NCI-H774 (cell line): ENCODE data around the gene ACTR3.

Experiments
- DNase-seq: peaks from one replicate; lab custom pipeline; 2025; lab: John Stamatoyannopoulos, UW

Gene ACTR3

DNA sequence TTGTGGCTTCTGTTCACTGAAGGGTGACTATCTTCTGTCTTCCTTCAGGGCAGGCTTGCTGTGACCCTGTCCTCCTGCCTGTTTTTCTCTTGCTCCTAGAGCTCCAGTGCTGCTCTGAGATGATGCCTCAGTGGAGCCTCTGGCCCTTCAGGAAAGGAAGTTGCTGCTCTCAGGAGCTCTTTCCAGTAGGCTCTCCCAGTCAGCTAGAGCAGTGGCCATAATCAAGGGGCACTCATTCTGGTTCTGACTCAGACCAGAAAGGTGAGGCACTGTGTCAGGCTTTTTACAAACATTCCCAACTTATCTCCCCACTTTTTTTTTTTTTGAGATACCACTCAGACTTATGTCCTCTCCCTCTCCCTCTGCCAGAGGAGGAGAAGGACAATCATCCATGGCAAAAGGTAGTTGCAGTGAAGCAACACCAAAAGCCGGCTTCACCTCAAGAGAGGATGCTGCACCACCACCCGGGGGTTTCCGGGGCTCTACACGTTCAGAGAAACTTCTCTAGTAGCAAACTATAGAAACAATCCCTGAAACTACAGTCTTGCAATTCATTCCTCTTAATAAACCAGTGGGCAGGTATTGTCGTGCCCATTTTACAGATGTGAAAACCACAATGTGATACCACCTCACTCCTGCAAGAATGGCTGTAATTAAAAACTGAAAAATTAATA, 115.4 kb downstream of the ACTR3 start:
- no peak for DNase-seq

DNA sequence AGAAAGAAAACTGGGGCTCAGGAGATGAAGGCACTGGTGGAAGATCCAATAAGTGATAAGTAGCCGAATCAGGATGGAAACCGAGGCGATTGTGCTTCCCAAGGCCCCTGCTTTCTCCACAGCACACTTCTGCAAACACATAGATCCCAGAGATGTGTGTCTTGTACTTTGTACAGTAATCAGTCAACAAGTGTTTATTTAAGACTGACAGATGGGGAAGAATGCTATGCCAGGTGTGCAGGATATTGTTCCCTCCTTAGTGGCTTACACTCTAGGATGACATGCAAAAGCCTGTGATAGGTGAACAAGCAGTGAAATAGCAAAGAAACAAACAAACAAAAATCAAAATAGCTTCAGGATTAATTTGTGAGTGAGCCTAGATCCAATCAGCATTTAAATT, 116.6 kb downstream of the ACTR3 start:
- peak; percentile 40 for DNase-seq

DNA sequence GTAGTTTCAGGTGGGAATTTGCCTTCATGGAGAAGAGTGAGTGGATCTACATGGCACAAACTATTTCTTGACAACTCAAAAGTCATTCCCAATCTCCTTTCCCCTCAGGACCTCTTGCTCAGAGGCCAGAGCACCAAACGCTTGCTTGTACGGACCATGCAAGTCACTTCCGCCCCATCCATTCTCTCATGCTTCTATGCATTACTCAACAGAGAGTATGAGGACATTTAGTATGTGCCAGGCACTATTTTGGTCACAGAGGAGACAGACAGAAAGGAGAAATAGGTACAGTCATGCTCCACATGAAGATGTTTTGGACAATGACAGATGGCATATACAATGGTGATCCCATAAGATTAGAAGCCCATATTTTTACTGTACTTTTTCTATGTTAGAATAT, 117.5 kb downstream of the ACTR3 start:
- no peak for DNase-seq

DNA sequence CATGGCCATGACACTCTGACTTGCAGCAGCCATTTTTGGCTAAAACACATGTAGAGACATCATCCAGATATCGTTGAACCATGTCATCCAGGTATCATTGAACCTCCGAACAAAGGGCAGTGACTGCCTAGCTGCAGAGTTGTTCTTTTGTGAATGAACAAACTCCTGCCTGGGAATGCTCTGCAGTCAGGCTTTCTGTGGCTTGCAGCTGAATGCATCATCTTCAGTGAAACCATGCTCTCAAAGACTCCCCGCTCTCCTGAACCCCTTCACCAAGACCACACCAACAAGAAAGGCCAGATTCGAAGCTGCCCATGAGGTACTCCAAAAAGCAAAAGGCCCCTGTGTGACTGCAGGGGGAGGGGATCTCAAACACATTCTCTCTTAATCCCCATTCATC, 118.8 kb downstream of the ACTR3 start:
- no peak for DNase-seq

DNA sequence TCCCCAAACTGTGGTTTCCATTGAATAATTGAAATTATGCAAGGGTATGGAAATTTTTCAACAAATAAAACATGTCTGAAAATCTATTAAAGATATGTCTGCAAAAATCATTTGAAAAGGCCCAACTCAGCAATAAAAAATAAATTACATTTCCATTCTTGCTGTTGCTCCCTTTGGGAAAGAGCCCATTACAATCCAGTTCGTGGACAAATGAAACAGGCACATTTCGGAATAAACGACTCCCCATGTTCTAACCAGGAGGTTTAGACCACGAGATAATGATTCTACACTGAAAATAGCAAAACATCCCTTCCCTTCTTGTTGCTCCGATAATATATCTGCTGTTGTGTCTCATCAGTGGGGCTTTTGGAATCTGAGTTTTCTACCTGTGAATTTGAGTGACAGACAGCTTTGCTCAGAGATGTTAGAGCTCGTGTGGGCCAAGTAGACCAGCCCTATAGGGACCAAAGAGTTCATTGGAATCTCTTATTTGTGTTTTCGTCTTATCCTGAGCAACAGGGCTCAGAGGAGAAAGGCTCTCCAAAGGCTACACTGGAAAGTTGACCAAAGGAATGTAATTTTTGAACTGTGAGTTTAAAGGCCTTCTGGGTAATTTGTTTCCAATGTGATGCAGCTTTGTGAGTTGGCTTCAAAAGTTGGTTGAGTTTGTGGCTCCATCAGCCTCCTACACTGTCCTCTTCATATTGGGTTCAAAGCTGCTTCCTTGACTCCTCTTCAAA, 119.5 kb downstream of the ACTR3 start:
- DNase-seq = no peak

DNA sequence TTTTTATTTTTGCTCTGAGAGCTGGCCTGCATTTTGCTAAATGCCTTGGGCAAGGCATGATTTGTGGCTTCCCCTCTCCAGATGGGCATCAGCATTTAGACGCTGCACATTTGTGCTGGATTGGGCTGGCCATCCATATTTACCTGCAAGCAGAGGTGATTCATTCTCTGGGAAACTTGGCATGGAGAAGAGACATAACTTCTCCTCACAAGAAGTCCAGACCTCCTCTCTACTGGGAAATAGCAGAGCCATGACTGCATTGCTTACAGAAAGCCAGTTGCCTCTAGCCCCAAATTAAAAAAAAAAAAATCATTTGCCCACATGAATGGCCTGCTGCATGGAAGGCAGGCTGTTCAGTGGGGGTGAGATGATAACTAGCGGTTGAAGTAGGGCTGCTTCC, 120.1 kb downstream of the ACTR3 start:
- no peak for DNase-seq

DNA sequence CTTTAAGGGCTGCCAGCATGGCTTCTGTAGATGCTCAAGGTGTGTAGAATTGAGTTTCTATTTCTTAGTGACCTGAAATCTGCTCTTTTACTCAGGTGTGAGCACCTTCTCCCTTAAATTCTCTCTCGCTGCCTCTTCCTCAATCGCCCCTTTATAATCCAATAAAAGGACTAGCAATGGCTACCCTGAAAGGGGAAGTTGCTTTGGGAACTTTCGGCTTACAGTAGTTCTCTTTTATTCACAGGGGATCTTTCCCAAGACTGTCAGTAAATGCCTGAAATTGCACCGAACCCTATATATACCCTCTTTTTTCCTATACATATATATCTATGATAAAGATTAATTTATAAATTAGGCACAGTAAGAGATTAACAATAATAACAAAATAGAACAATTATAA, 121.8 kb downstream of the ACTR3 start:
- no peak for DNase-seq
